ENCODE results near the gene CMTM3. TPM values are rescaled to one million over a fixed set of nuclear protein-coding genes. Genes with fewer than 3 reads are reported as not detected.

CMTM3 gene
- total RNA-seq, 1 donor from 2014 or later = 42.6 TPM

GRCh38 chr16:66618588-66619375 lies 14.3 kb downstream of the CMTM3 start:
- peak in 1 of 2 donors; percentile 75 for DNase-seq (ENCODE audit: low spot score in 2 of 2)
- H3K27me3 ChIP-seq = no peaks in the 10 kb centered on the region
- H3K9me3 ChIP-seq = no peaks in the 10 kb centered on the region
- H3K4me1 ChIP-seq = peaks cover 0 to 11% of the 10 kb centered on the region in 2 donors
- peak overlapping the region; percentile 15 to 51 for H3K27ac ChIP-seq
- H3K4me3 ChIP-seq = no peak overlapping the region
- intact Hi-C loops (cut with DNase I) = no loop called here
- H3K36me3 ChIP-seq = peaks cover 0 to 17% of the 10 kb centered on the region in 2 donors
- TF ChIP-seq, protein P1, sequence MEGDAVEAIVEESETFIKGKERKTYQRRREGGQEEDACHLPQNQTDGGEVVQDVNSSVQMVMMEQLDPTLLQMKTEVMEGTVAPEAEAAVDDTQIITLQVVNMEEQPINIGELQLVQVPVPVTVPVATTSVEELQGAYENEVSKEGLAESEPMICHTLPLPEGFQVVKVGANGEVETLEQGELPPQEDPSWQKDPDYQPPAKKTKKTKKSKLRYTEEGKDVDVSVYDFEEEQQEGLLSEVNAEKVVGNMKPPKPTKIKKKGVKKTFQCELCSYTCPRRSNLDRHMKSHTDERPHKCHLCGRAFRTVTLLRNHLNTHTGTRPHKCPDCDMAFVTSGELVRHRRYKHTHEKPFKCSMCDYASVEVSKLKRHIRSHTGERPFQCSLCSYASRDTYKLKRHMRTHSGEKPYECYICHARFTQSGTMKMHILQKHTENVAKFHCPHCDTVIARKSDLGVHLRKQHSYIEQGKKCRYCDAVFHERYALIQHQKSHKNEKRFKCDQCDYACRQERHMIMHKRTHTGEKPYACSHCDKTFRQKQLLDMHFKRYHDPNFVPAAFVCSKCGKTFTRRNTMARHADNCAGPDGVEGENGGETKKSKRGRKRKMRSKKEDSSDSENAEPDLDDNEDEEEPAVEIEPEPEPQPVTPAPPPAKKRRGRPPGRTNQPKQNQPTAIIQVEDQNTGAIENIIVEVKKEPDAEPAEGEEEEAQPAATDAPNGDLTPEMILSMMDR (IDR thresholded peaks at IDR 0.05) = no peak

DNA sequence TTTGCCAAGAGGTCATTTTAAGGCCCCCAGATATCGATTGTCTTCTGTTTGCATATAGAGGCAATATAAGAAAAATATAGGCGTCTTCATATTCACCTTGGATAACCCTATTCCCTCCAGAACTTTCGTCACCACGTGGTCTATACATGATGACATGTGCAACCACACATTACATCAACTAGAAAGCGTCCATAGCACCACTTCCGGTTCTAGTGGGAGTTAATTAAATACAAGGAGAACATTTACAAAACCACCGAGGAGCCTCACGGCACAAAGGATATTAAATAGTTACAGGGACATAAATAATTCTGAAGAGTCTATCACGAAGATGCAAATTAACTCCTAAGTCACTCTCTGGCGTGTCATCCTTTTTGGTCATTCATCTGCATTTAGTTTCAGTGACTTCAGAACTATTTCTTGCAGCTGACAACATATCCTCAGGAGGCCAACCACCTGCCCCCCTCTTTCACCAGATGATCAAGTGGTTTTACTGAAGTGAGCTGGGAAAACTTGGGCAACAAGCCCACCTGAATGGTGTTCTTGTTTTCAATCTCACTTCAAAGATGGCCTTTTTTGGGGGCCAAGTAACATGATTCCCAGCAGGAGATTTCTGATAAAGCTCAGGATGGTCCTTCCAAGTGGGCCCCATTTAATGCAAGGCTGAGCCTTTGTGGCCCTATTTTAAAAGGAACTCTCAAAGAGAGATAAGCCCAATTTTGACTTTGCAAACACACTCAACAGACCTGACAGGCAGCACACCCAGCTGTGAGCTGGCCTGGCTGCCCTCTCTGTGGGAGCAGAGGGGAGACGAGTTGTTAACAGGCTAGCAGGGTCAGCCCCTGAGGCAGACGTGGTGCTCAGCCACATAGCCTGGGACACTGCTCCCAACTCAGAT lies 15.3 kb downstream of the CMTM3 start:
- Histone ChIP-seq H3K4me1 (peaks cover 0 to 11% of the 10 kb centered on the region in 2 donors), H3K27ac (peak overlapping the region in 1 of 2 donors; percentile 51), H3K4me3 (no peak overlapping the region), H3K27me3 (no peaks in the 10 kb centered on the region), H3K36me3 (peaks cover 0 to 10% of the 10 kb centered on the region in 2 donors), H3K9me3 (no peaks in the 10 kb centered on the region)
- intact Hi-C loops (cut with DNase I) = no loop called here
- TF ChIP-seq, protein P1 (IDR thresholded peaks at IDR 0.05) = no peak
- DNase-seq (ENCODE audit: low spot score in 2 of 2) = no peak

DNA sequence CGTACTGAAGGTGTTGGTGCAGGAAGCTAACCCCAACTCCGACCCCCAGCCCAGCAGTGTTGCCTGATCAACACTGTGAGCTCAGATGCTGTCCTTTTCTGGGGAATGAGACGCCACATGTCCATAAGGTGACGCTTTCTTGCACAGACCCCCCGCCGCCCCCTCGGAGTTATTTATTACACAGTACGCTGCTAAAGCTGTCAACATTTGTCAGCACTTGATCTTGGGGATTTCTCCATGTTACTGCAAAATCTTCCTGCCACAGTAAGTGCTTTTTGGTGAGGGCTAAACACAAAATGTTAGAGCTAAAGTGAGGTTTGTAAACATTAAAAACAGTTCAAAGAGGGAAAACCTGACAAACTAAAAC lies 15.9 kb downstream of the CMTM3 start:
- H3K36me3 ChIP-seq = peaks cover 0 to 10% of the 10 kb centered on the region in 2 donors
- no peak overlapping the region for H3K27ac ChIP-seq
- H3K9me3 ChIP-seq = no peaks in the 10 kb centered on the region
- TF ChIP-seq, protein P1 (IDR thresholded peaks at IDR 0.05) = no peak
- H3K4me3 ChIP-seq = no peak overlapping the region
- intact Hi-C loops (cut with DNase I) = no loop called here
- peaks cover 0 to 11% of the 10 kb centered on the region in 2 donors for H3K4me1 ChIP-seq
- no peak for DNase-seq (ENCODE audit: low spot score in 2 of 2)
- no peaks in the 10 kb centered on the region for H3K27me3 ChIP-seq

DNA sequence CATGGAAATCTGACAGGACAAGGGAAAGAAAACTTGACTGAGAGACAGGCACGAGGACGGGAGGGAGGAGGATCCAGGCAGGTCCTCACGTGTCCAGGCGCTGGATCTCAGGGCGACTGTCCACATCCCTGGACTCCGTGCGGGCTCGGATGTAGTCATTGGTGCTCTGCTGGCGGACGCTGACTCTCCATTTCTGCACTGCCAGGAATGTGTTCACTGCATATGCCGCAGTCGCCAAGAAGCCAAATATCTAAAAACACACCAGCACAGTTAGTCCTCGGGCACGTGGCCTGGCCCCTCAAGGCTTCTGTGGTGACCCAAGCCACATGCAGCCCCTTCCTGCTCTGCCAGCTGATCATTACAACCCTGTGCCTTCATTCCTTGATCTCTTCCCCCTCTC lies 17.5 kb downstream of the CMTM3 start:
- TF ChIP-seq, protein P1 (IDR thresholded peaks at IDR 0.05) = no peak
- H3K36me3 ChIP-seq = peaks cover 0 to 10% of the 10 kb centered on the region in 2 donors
- H3K4me3 ChIP-seq = no peak overlapping the region
- no peaks in the 10 kb centered on the region for H3K27me3 ChIP-seq
- DNase-seq (ENCODE audit: low spot score in 2 of 2) = no peak
- H3K27ac ChIP-seq = no peak overlapping the region
- intact Hi-C loops (cut with DNase I) = no loop called here
- peaks cover 0 to 11% of the 10 kb centered on the region in 2 donors for H3K4me1 ChIP-seq
- no peaks in the 10 kb centered on the region for H3K9me3 ChIP-seq

GRCh38 chr16:66622863-66623262 lies 18.4 kb downstream of the CMTM3 start:
- Histone ChIP-seq H3K27ac (no peak overlapping the region), H3K4me3 (no peak overlapping the region), H3K9me3 (no peaks in the 10 kb centered on the region), H3K4me1 (peaks cover 0 to 11% of the 10 kb centered on the region in 2 donors), H3K27me3 (no peaks in the 10 kb centered on the region), H3K36me3 (peaks cover 0 to 10% of the 10 kb centered on the region in 2 donors)
- DNase-seq (ENCODE audit: low spot score in 2 of 2) = no peak
- TF ChIP-seq, protein P1 (IDR thresholded peaks at IDR 0.05) = no peak
- intact Hi-C loops (cut with DNase I) = no loop called here

All from ascending aorta (tissue), 2 donors.